Measurements from ENCODE around the gene PMVK.
"Not testable (repeated sequence)": the region's sequence is repeated elsewhere in the genome, so short reads cannot be mapped to it uniquely, and the experiment has no call there.

The PMVK gene

DNA sequence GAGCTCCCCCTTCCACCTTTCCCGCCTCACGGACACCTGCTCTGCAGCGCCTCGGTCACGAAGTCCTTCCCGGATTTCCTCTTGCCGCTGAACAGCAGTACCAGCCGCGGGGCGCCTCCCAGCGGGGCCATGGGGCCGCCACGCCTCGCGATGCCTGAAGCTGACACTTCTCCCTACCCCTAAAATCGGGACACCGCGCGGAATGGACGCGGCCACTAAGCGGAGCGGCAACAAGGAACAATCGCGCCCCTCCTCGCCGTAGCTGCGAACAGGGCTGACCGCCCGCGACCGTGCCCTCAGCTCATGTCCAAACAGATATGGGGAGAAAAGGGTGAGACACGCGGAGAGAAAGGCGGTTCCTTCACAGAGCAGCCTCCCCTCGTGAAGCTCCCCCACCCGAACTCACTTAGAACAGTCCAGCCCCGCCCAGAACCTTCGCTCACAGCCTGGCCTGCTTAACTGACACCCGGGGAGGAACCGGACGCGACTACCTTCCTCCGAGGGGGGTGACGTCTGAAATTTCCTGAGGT is at the start of gene PMVK:
PMVK (minus strand) TSS at position 165 of the 530 bp plus-strand sequence; CDS start at position 131, 34 bp downstream.
- peak; percentile 88 to 96 for DNase-seq

DNA sequence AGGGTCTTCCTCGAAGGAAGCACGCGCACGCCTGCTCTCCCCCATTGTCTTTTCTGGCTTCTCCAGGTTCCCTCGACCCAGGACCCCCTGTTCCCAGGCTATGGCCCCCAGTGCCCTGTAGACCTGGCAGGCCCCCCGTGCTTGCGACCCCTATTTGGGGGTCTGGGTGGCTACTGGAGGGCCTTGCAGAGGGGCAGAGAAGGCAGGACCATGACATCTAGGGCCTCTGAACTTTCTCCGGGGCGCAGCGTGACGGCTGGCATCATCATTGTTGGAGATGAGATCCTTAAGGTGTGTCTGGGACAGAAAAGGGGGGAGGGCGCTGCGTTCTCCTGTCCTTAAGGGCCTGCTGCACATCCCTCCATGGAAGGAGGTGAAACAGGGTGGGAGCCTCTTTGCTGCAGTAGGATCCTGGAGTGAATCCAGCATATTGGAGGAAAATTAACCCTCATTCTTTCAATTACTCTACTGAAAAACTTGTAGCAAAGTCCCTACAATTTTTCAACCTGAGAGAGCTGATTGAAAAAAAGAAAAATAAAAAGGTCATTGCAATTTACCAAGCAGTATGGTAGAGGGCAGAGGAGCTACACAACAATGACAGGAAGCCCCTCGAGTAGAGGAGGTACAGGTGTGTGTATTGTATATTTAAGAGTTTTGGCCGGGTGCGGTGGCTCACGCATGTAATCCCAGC is 47.4 kb upstream of the PMVK start:
- no peak for DNase-seq

DNA sequence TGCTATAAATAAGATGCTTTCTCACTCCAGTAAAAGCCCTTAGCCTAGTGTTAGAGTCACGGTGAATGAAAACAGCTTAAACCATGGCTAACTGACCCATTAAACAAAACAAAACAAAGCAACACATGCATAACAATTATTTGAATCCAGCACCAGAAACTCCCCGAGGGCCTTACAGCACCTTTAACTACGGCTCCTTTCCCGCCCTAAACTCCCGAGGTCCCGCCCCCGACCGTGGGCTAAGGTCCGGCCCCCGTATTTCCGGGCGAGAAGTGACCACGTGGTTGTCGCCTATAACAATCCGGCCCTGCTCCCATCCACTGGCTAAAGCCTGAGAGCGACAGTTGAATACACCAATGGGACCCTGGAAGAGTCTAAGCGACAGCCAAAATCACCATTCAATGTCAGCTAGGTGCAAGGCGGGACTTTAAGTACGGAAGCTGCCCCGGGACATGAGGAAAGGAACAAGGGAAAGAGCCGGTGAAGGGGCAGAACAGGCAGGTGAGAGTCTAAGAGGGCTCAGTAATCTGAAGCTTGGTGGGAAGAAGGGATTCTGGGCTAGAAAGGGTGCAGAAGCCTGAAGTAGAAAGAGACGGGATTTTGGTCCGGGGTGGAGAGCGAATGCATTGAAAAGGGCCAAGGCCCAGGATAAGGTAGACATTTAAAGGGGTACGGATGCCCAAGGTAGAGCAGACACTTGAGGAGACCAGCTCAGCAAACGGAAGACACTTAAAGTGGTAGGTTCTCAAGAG is 46.6 kb upstream of the PMVK start, which contains the start of gene FLAD1:
FLAD1 (plus strand) TSS at position 448 of the 752 bp plus-strand sequence. CDS start 351 bp downstream, outside the sequence.
- peak; percentile 99 to 100 for DNase-seq

DNA sequence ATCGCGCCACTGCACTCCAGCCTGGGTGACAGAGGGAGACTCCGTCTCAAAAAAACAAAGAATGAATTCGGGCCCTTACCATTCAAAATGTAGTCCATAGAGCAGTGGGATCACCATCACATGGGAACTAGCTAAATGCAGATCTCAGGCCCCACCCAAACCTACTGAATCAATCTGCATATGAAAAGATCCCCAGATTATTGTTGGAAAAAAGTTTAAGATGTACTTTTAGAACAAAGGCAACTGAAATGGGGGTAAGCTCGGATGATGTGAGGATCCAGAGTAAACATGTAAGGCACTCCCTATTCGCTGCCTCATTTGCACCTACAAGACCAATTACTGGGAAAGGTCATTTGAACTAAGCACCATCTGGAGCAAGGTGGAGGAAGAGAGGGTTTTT is 45.8 kb upstream of the PMVK start:
- no peak for DNase-seq

DNA sequence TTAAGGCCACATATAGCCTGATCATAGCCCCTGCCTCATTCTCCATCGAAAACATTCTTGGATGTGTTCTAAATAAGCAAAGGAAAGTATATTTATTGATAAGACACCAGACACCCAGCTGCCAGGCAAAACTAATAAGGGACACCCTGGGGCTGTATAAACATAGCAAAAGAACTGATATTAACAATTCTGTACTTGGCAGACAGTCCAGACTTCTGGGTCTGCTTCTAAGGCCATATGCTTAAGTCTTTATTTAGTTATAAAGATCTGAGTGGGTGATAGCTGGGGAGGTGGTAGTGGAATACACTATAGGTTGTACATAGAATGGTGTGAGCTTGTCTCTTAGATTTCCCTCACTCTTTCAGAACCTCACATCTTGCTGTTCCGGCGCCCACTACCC is 41.8 kb upstream of the PMVK start:
- DNase-seq = no peak

DNA sequence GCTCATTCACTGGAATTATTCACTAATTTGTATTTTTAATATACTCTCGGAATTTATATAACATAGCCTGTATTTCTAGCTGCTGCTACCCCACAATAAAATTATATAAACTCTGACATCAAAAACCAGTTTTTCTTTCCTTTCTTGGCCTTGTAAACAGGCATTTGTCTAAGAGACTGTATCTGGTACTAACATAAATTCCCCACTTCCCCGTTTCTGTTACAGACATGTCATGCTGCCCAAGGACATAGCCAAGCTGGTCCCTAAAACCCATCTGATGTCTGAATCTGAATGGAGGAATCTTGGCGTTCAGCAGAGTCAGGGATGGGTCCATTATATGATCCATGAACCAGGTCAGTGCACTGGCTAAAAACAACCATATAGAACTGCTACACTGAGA is 41.2 kb upstream of the PMVK start:
- not testable (repeated sequence) for DNase-seq

DNA sequence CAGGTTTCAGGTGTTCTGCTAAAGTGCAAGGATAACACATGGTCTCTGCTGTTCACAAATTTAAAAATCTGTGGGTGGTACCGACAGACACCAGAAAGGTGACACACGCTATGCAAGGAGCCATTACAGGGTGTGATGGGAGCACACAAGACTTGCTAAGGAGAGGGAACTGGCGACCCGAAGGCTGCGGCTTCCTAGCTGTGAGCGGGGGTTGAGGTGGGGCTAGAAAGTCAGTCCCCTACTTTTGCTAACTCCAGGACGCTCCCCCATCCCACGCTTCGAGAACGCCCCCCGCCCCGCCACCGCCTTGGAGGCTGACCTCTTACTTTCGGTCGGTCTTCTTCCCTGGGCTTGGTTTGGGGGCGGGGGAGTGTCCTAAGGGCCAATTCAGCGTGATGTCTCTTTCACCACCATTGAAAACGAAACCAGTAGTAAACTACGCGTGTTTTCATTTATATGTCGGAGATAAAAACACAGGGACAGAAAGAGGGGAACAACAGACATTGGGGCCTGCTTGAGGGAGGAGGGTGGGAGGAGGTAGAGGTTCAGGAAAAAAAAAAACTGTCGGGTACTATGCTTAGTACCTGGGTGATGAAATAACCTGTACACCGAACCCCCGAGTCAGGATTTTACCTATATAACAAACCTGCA is 39.0 kb upstream of the PMVK start:
- DNase-seq = peak; percentile 74 to 83

DNA sequence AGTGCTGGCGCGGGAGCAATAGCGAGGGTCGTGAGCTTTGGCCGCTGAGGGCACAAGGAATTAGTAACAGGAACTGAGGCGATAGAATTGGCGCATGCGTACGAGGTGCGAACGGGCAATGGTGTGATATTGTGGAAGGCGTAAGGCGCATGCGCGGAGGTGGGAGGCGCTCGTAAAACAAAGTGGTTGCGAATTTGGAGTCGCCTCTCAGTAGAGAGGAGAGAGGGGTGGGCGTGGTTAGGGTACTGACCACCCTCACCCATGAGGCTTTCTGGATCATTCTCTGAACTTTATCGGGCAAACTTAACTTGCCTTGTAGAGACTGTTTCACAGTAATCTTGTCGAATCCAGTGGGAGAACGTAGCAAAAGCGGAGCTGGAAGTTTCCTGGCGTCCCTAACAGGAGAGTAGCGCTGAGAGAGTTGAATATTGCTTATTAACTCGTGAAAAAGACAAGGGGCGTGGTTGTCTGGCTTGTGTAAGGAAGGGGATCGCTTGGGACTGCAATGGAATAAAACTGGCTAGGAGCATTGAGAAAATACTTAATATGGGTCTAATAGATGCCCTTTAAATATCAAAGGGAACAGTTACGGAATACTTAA is 38.4 kb upstream of the PMVK start:
- peak; percentile 95 to 97 for DNase-seq

DNA sequence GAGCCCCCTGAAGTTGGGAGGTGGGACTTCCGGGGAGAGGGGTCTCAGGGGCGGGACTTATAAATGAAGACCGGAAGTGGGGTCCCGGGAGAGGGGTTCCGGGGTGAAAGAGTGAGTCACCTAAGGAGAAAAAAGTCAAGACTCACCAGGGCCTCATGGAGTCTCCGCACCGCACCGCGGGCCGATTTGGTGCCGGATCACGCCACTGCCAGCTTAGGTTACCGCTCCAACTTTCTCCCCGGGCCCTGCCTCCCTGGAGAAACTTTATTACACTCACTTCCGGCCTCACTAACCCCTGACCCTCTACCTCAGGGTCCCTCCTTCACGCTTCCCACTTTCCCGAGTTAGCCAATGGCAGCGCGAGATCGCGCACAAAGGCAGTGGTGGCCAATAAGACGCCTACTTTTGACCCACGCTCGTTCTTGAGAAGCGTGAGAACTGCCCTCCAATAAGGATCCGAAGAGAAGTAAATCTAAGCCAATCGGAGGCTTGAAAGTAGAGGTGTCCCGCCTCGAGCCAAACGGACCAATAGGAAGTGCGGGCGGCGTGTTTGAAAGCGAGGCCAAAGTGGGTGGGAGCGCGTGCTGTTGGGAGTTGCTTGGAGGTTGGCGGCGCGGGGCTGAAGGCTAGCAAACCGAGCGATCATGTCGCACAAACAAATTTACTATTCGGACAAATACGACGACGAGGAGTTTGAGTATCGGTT is 37.7 kb upstream of the PMVK start, which contains the start of gene CKS1B:
CKS1B (plus strand) TSS at position 580 of the 706 bp plus-strand sequence; CDS start at position 645, 65 bp downstream.
- peak; percentile 99 to 100 for DNase-seq

DNA sequence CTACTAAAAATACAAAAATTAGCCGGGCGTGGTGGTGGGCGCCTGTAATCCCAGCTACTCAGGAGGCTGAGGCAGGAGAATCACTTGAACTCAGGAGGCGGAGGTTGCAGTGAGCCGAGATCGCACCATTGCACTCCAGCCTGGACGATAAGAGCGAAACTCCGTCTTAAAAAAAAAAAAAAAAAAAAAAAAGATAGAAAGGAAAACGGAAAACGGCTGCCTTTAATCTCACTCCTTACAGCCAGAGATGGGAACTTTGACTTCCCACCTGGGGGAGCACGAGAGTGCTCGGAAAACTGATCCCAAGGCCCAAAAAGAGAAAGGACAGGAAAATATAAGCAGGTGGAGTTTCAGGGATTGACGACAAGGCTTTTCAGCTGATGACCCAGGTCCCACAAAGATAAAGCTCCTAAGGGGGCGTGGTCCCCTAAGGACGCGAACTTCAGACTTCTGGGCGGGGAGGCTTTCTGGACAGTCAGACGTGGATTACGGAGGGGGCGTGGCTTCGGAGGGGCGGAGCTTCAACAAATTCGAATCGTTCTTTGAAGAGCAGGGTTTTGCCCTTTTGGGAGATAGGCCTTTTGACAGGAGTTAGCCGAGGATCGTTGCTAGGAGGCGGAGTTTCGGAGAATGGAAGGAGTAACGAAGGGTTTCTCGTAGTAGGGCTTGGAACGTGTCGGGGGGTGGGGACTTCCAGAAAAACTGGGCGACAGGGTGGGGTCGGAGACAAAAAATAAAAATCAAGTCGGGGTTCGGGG is 37.0 kb upstream of the PMVK start:
- peak; percentile 92 to 98 for DNase-seq

DNA sequence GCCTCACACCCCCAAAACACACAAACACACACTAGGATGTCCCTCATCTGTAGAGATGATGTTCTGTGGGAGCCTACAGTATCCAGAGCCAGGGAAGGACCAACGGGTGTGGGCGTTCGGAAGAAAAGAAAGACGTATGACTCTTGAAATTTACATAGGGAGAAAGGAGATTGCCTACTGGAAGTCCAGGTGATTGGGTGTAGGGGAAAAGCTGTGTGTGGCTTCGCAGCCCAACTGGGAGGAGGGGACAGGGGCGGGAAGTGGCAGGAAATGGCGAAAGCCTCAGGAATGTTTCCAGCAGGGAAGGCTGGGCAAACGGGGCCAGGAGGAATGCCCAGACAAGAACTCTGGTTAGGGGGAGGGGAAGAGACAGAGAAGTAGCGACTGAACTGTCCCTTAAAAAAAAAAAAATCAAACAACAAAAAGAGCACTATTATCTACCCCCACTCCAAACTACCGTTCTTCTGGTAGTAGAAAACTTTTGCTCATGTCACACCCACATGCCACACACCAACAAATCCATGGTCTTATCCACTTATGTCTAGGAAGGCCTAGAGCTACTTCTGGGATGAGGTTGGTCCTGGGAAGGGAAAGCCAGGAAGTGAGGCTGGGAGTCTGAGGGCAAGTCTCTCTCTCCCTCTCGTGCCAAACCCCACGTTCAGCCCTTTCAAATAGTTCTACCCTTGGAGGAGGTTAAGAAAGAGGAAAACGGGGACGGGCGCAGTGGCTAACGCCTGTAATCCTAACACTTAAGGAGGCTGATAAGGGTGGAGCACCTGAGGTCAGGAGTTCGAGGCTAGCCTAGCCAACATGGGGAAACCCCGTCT is 36.2 kb upstream of the PMVK start:
- no peak for DNase-seq

DNA sequence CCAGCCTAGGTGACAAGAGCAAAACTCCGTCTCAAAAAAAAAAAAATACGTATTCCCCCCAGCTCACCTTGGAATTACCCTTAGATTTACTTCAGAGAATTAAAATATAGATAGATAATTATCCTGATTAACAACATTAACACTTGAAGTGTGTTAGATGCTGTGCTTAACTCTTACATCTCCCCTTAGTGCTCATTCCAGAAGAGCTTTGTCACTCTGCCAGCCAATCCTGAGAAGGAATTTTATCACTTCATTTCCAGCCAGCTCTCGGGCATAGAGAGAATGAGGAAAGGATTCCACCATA is 35.6 kb upstream of the PMVK start:
- no peak for DNase-seq

DNA sequence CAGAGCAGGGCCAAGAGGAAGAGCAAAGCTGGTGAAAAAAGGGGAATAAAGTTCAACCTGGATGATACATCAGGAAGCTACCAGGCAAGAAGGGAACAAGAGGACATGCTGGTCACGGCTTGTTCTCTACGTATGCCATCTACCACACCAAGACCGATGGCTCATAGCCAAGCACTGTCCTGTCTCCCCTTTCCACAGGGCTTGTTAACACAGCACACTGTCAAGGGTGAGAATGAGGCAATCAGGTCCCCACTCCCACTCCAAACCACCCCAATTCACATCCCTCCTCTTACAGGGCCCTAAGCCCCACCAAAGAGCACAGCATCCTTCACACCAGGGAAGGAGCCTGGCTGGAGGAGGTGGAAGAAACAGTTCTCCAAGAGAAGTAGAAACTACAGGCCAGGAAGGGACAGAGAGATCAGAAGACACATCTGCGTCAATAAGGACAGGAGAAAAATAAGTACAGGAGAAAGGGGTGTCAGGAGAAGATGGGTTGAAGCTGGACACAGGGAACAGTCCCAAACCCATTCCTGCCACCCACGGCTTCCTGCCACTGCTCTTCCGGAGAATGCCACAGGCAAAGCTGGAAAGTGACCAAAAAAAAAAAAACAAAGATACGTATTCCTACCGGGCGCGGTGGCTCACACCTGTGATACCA is 35.0 kb upstream of the PMVK start:
- peak in 1 of 2 donors; percentile 33 for DNase-seq

DNA sequence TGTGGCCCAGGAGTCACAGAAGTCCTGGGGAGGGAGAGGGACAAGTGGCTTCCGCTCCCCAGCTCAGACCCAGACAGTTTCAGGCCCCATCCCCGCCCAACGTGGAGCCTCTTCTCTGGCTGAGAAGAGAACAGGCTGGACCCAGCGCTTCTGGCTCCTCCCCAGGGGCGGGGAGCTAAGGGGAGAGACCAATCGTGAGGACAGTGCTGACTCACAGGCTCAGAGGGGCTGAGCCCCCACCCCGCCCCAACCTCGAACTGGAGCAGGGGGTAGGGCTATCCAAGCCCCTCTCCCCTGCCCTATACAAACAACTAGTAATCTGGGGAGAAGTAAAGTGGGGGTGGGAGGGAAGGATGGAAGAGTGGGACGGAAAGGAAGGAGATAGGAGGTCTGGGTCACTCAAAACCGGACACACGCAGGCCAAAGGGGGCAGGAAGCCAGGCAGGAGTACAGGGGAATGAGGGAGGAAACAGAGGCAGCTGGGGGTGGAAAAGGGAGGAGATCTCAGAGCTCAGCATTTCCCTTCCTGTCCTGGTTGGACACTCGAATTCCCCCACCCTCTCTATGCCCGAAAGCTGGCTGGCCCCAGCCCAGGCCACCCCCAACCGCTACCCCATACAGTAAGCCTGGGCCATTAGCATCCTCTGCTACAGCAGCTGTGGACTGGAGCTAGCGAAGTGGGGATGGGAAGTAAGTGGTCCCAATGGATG is 34.3 kb upstream of the PMVK start, which contains the start of gene SHC1:
SHC1 (minus strand) TSS at position 117 of the 710 bp plus-strand sequence. CDS start 221 bp downstream, outside the sequence.
- peak; percentile 35 to 51 for DNase-seq

DNA sequence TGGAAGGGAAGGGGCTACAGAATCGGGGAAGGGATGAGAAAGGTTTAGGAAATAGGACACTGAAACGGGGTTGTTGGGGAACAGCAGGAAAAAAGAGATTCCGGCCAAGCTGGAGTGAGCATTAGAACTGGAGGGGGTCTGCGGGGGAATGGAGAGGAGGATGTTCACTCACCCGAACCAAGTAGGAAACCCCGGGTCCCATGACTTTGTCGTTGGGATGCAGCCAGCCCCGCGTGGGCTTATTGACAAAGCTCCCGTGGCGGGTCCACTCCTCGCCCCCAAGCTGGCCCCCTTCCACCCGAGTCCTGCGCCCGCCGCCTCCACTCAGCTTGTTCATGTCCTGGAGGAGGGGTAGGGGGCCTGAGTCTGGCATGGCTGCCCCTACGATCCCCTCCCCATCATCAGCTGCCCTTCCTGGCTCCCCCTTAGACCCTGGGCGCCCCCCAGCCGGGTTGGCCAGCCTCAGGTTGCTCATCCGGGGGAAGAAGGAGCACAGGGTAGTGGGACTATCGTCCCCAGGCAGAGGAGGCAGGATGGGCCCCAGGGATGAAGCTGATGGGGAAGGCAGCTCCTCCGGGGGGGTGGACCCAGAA is 33.4 kb upstream of the PMVK start:
- DNase-seq = no peak

DNA sequence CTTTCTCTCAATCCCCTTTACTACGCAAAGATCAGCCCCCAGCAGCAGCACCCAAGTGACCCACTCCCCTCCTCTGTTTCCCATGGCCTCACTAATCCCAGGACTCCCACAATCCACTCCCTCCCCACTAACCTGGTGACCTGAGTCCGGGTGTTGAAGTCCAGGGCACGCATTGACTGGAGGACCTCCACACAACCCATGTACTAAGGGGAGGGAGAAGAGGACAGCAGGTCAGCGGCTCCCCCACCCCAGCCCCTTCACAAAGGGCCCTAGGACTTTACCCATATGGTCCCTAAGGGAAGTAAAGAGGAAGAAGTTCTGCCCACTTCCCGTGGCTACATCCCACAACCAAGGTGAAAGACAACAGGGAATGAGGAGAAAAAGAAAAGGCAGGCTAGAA is 32.7 kb upstream of the PMVK start:
- no peak for DNase-seq

DNA sequence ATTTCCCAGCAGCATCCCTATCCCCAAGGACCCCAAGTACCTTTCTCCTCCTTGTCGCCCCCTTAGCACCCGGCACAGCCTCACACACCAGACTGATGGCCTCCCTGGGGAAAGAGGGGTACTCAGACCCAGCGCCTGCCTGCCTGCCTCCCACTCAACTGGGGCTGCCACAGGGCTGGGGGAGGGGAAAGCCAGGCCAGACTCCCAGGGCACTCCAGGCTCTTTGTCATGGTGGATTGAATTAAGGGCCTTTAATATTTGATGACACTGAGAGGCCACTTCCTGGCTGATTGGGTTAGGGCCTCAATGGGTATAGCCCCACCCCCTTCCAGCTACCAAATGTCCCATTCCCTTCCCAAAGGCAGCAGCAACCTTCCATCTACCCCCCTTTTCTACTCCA is 32.2 kb upstream of the PMVK start:
- DNase-seq = no peak

DNA sequence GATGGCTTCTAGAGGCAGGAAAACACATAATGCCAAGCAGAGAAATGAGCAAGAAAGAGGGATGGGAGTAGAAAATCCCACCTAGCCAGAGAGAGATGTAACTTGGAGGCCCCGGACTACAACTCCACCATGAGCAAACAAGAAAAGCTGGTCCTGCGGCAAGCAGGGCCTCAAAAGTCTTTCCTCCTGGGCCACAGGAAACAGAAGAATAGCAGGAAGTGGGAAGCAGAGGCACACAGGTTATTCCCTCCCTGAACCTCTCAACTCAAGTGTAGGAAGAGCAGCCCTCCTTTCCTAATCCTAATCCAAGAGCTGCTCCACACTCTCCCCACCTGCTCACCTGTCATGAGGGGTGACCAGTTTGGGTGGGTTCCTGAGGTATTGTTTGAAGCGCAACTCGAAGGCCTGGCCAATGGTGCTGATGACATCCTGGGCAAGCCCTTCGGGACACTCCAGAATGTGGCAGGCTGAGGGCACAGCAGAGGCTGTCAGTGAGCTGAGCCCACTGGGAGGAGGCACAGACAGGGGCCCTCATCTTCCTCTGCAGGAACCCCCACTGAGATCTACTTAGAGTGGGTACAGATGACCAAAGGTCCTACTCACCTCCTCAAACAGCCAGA is 30.9 kb upstream of the PMVK start:
- DNase-seq = no peak

Data from inflammatory macrophage treated with lipopolysaccharide for 1 hour (primary cell).